ENCODE measurements around the gene SEMA3F.

GRCh38 chr3:50124052-50124799 is 30.9 kb upstream of the SEMA3F start:
- TF ChIP-seq POLR2A (IDR thresholded peaks at IDR 0.05; ENCODE audit: low read depth, low read length) (no peak; the same call in 1 of the 2 replicates), POLR2AphosphoS5 (IDR thresholded peaks at IDR 0.05; ENCODE audit: low read depth, low read length) (no peak), POU2F2 (IDR thresholded peaks at IDR 0.05; ENCODE audit: low read depth, low read length) (no peak), TAF1 (IDR thresholded peaks at IDR 0.05; ENCODE audit: low read depth, low read length) (no peak)

All from GM12891 (cell line).